HTERT RPE-1 (cell line): Measurements from ENCODE around the gene MGMT.
"Not testable (repeated sequence)": the region's sequence is repeated elsewhere in the genome, so short reads cannot be mapped to it uniquely, and the experiment has no call there.

ENCODE experiments used
- in situ Hi-C: fragments of 300-500 bp; cut with MboI; formaldehyde crosslinking; loops from 4 replicates; pipeline ENCODE4 v1.14.3; 2020; ENCODE audit warnings: low sequenced_read_pairs

The MGMT gene

GRCh38 chr10:129466703-129467358 is at the start of gene MGMT:
MGMT (plus strand) TSS chr10:129467241.
- in situ Hi-C loops, result no loop called here

GRCh38 chr10:129417870-129418269 is 49.2 kb upstream of the MGMT start:
- in situ Hi-C loops, result no loop called here

GRCh38 chr10:129418496-129419225 is 48.4 kb upstream of the MGMT start:
- in situ Hi-C loops, result no loop called here

- in situ Hi-C loops, result no loop called here
Measured at GRCh38 chr10:129419397-129419796, 47.6 kb upstream of the MGMT start.

GRCh38 chr10:129421399-129422010 is 45.5 kb upstream of the MGMT start:
- in situ Hi-C loops, result no loop called here

- in situ Hi-C loops, result no loop called here
Measured at GRCh38 chr10:129424978-129425377, 42.1 kb upstream of the MGMT start.

GRCh38 chr10:129426606-129427005 is 40.4 kb upstream of the MGMT start:
- in situ Hi-C loops, result no loop called here

GRCh38 chr10:129433266-129433665 is 33.8 kb upstream of the MGMT start:
- in situ Hi-C loops, result no loop called here

- in situ Hi-C loops, result not testable (repeated sequence)
Measured at GRCh38 chr10:129435724-129436123, 31.3 kb upstream of the MGMT start.

GRCh38 chr10:129438024-129438423 is 29.0 kb upstream of the MGMT start:
- in situ Hi-C loops, result no loop called here

- in situ Hi-C loops, result no loop called here
Measured at GRCh38 chr10:129440247-129440646, 26.8 kb upstream of the MGMT start.

GRCh38 chr10:129440722-129441316 is 26.2 kb upstream of the MGMT start:
- in situ Hi-C loops, result no loop called here

- in situ Hi-C loops, result no loop called here
Measured at GRCh38 chr10:129441372-129442009, 25.6 kb upstream of the MGMT start.

GRCh38 chr10:129442866-129443265 is 24.2 kb upstream of the MGMT start:
- in situ Hi-C loops, result no loop called here

- in situ Hi-C loops, result no loop called here
Measured at GRCh38 chr10:129444359-129444758, 22.7 kb upstream of the MGMT start.

- in situ Hi-C loops, result no loop called here
Measured at GRCh38 chr10:129445436-129446182, 21.4 kb upstream of the MGMT start.

- in situ Hi-C loops, result no loop called here
Measured at GRCh38 chr10:129446183-129446581, 20.9 kb upstream of the MGMT start.

GRCh38 chr10:129447486-129447885 is 19.6 kb upstream of the MGMT start:
- in situ Hi-C loops, result no loop called here

GRCh38 chr10:129448086-129448485 is 19.0 kb upstream of the MGMT start:
- in situ Hi-C loops, result no loop called here

GRCh38 chr10:129448539-129448938 is 18.5 kb upstream of the MGMT start:
- in situ Hi-C loops, result no loop called here

- in situ Hi-C loops, result no loop called here
Measured at GRCh38 chr10:129449893-129450292, 17.1 kb upstream of the MGMT start.
